Lower leg skin (tissue), 3 donors: ENCODE results near the gene TNFAIP8L3.

Experiments
- POLR2A ChIP-seq, 2 donors: fragments of 450-650 bp; IDR thresholded peaks; one replicate each; pipeline ENCODE4 v1.6.1; 2016 to 2017; ENCODE audit warnings: antibody characterized with exemption in 2 of 2, mild to moderate bottlenecking in 1 of 2, moderate library complexity in 1 of 2
- TF ChIP-seq, protein P1 (sequence below), 3 donors: fragments of 450-650 bp; IDR thresholded peaks; one replicate each; pipeline ENCODE4 v1.5.1; 2016; ENCODE audit warnings: antibody characterized with exemption in 3 of 3, mild to moderate bottlenecking in 3 of 3, moderate library complexity in 2 of 3

DNA sequence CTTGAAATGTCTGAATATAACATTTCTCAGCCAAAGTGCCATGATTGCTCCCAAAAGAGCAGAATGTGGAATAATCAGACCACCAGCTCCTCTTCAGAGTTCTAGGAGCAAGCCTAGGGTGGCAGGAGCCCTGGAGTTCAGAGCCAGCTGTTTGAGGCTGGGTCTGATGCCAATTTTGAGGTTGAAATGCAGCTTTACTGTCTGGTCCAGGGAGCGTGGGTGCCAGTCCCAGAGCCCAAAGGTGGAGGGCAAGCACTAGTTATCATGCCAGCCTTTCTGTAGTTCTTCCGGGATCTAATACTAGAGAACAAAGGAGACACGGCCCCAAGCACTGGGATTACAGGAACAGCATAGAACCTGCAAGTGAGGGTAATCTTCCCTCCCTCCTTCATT lies 69.3 kb downstream of the TNFAIP8L3 start:
- TF ChIP-seq, protein P1, sequence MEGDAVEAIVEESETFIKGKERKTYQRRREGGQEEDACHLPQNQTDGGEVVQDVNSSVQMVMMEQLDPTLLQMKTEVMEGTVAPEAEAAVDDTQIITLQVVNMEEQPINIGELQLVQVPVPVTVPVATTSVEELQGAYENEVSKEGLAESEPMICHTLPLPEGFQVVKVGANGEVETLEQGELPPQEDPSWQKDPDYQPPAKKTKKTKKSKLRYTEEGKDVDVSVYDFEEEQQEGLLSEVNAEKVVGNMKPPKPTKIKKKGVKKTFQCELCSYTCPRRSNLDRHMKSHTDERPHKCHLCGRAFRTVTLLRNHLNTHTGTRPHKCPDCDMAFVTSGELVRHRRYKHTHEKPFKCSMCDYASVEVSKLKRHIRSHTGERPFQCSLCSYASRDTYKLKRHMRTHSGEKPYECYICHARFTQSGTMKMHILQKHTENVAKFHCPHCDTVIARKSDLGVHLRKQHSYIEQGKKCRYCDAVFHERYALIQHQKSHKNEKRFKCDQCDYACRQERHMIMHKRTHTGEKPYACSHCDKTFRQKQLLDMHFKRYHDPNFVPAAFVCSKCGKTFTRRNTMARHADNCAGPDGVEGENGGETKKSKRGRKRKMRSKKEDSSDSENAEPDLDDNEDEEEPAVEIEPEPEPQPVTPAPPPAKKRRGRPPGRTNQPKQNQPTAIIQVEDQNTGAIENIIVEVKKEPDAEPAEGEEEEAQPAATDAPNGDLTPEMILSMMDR (IDR thresholded peaks at IDR 0.05) = no peak
- no peak for TF ChIP-seq POLR2A (IDR thresholded peaks at IDR 0.05)
